Cardiac fibroblast (primary cell): ENCODE measurements around the gene MAD2L2.

Source experiments
- DNase-seq, 2 donors: peaks; one replicate each; pipeline versions ENCODE4 v3.0.0 to v3.0.0-alpha.2; 2010; ENCODE audit warnings: low read depth in 2 of 2
- H3K4me3 ChIP-seq, 2 donors: replicated peaks in 1 of 2; 1 replicate in 1 of 2; 2 replicates in 1 of 2; pipeline ENCODE4 v1.5.1; 2011; ENCODE audit warnings: low read depth in 2 of 2, low read length in 2 of 2, mild to moderate bottlenecking in 2 of 2, moderate library complexity in 1 of 2
- TF ChIP-seq, protein P1 (sequence below): IDR thresholded peaks from one replicate; pipeline ENCODE4 v1.5.1; 2011; ENCODE audit warnings: low read depth, mild to moderate bottlenecking, low read length, inconsistent platforms

MAD2L2 gene

DNA sequence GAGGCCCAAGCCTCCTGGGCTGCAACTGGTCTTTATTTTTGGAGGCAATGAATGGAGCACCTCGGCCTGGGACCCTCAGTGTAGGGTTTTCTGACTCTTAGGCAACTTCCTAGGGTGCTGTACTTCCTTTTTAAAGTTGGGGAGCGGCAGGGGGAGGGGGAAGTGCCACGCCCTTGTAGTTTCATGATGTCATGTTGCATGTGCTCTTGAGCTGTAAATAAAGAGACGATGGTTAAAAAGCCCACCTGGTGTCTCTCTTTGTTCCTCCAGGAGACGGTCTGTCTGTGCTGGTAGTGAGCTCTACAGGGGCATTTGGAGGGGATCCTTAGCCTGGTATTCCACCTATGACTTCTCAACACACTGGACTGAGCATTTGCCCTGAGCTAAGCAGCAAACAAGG lies 44.7 kb upstream of the MAD2L2 start:
- DNase-seq: no peak
- H3K4me3 ChIP-seq: no peak overlapping the region
- TF ChIP-seq, protein P1, sequence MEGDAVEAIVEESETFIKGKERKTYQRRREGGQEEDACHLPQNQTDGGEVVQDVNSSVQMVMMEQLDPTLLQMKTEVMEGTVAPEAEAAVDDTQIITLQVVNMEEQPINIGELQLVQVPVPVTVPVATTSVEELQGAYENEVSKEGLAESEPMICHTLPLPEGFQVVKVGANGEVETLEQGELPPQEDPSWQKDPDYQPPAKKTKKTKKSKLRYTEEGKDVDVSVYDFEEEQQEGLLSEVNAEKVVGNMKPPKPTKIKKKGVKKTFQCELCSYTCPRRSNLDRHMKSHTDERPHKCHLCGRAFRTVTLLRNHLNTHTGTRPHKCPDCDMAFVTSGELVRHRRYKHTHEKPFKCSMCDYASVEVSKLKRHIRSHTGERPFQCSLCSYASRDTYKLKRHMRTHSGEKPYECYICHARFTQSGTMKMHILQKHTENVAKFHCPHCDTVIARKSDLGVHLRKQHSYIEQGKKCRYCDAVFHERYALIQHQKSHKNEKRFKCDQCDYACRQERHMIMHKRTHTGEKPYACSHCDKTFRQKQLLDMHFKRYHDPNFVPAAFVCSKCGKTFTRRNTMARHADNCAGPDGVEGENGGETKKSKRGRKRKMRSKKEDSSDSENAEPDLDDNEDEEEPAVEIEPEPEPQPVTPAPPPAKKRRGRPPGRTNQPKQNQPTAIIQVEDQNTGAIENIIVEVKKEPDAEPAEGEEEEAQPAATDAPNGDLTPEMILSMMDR: no peak

DNA sequence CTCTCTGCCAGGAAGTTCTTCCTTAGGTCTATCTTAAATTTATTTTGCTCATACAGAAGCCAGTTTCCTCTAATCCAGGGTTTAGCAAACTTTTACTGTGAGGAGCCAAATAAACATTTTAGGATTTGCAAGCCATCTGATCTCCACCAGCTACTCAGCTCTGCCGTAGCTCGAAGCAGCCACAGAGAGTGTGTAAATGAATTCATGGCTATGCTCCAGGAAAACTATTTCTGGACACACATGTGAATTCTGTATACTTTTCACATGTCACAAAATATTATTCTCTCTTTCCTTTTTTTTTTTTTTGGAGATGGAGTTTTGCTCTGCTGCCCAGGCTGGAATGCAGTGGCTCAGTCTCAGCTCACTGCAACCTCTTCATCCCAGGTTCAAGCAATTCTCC lies 41.6 kb upstream of the MAD2L2 start:
- no peak for DNase-seq
- TF ChIP-seq, protein P1: no peak
- no peak overlapping the region for H3K4me3 ChIP-seq

DNA sequence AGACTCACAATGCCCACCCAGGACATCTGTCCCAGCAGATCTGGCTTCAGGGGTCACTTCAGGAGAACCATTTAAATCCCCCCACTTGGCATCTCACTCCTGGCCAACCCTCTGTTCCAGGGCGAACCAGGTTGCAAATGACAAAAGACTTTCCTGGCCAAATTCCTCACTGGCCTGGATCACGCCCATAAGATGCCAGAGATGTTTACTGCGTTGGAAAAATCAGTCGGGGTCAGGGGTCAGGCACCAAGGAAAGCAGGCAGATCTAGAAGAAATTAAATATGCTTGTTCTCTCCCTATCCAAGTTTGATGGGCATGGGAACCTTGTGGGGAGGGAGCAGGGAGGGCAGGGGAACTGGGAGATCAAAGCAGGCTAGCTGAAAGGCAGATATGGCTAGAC lies 40.4 kb upstream of the MAD2L2 start:
- no peak for DNase-seq
- TF ChIP-seq, protein P1: no peak

DNA sequence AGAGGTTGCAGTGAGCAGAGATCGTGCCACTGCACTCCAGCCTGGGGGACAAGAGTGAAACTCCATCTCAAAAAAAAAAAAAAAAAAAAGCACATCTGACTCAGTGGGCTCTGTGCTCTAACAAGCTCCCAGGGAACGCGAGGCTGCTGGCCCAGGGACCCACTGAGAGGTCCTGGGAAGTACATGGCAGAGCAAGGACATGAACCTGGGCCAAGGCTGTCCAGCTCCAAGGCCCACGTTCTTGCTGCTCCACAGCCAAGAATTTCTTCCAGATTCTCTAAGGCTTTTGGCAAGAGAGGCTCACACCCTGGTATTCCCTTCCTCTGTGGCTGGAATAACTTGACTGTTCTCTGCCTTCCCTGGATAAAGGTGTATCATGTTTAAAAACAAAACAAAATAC lies 39.6 kb upstream of the MAD2L2 start:
- no peak overlapping the region for H3K4me3 ChIP-seq
- TF ChIP-seq, protein P1: no peak
- DNase-seq: no peak

More for the DNA sequence above, 40.4 kb upstream of the MAD2L2 start:
- no peak overlapping the region for H3K4me3 ChIP-seq

DNA sequence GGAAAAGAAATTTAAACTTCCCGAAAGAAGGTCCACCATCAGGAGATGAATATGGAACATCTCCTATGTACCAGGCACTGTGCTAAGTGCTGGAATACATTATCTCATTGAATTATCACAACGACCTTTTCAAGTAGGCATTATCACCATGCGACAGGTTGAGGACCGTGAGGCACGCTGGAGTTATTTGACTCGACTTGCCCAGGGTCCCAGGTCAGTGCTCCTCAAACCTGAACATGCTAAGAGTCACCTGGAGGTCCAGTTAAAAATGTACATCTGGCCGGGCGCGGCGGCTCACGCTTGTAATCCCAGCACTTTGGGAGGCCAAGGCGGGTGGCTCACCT lies 39.1 kb upstream of the MAD2L2 start:
- H3K4me3 ChIP-seq: no peak overlapping the region
- DNase-seq: no peak
- TF ChIP-seq, protein P1: no peak

DNA sequence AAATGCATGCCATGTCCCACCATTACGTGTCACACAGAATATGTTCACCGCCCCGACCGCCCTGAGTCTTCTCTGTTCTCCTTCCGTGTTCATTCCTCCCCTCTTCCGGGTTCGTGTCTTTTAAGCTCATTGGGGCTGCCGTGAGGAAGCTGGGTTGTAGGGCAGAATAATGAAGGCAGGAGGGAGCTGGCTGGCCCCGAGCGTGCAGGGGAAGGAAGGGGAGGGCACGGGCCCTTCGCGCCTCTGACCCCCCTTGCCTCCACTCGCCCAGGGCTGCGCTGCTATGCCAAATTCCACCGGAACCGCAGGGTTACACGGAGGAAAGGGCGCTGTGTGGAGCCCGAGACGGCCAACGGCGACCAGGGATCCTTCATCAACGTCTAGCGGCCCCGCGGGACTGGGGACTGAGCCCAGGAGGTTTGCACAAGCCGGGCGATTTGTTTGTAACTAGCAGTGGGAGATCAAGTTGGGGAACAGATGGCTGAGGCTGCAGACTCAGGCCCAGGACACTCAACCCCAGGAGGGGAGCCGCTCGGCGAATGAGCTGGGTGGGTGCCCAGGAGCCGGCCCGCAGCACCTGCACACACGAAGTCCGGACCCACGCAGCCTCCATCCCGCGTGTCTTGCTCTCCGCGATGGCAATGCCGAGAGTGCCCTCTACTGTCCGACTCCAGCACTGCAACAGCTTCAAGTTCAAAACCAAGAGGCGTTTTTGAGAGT lies 38.5 kb upstream of the MAD2L2 start:
- TF ChIP-seq, protein P1: peak; percentile 97
- H3K4me3 ChIP-seq: peak overlapping the region; percentile 13 to 30
- DNase-seq: peak; percentile 74 to 77

DNA sequence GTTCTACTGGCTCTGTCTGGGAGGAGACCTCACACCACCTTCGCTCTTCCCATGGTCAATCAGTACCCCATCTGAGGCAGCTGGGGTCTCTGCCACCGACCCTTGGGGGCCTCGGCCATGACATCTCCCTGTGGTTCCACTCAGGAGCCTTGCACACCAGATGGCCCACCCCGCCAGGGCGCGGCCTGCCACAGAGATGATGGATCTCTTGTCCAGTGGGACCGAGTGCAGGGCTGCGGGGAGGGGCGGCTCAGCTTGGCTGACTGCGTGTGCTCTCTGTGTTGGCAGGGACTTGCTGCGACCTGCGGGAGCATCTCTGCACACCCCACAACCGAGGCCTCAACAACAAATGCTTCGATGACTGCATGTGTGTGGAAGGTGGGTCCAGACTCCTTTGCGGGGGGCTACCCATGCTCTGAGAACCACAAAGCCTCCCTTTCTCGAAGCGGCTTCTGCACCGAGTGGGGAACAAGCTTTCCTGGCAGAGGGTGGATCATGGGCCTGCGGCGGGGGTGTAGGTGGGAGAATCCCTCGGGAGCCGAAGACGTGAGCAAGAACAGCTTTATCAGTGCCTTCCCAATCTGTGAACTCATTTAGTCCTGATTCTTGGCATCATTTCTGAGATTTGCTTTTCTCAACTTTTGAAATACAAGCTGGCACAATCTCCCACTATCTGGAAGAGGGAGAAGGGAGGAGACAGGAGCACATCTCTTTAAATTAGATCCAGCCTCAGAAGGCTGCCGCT lies 34.1 kb upstream of the MAD2L2 start:
- TF ChIP-seq, protein P1: no peak
- no peak for DNase-seq
- no peak overlapping the region for H3K4me3 ChIP-seq
